MM.1S (cell line): ENCODE data around the gene CTAG1B.

Experiments used
- EZH2 ChIP-seq: fragments of 300-600 bp; sonication (generic); optimal IDR thresholded peaks from 2 replicates; pipeline ENCODE3; 2017; ENCODE audit warnings: low read depth, mild to moderate bottlenecking, antibody characterized with exemption, low read length, mixed read lengths
- EZH2phosphoT487 ChIP-seq: fragments of 300-600 bp; sonication (generic); IDR thresholded peaks from 2 replicates; pipeline ENCODE4 v1.6.1; 2018; ENCODE audit warnings: antibody characterized with exemption, low read length
- TF ChIP-seq, protein P1 (sequence below): fragments of 300-600 bp; sonication (generic); IDR thresholded peaks from 2 replicates; pipeline ENCODE4 v1.5.1; 2016; ENCODE audit warnings: antibody characterized with exemption, low read length, mixed read lengths

DNA sequence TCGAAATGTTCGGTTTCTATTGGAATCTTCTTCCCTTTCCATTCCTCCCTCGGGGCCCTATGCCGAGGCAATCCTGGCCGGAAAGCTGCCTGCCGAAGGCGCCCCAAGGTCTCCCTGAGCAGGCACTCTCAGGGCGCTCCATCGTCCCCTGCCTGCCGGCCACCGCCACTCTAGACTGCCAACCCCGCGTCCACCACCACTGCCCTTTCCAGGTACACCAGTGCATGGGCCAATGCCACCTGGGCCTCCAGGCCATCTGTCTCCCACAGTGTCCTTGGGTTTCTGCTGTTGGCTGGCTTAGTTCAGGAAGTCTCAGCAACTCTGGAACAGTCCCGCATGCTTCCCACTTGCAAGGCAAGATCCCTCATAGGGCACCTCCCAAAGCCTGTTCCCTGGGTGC is 19.6 kb downstream of the CTAG1B start:
- TF ChIP-seq, protein P1, sequence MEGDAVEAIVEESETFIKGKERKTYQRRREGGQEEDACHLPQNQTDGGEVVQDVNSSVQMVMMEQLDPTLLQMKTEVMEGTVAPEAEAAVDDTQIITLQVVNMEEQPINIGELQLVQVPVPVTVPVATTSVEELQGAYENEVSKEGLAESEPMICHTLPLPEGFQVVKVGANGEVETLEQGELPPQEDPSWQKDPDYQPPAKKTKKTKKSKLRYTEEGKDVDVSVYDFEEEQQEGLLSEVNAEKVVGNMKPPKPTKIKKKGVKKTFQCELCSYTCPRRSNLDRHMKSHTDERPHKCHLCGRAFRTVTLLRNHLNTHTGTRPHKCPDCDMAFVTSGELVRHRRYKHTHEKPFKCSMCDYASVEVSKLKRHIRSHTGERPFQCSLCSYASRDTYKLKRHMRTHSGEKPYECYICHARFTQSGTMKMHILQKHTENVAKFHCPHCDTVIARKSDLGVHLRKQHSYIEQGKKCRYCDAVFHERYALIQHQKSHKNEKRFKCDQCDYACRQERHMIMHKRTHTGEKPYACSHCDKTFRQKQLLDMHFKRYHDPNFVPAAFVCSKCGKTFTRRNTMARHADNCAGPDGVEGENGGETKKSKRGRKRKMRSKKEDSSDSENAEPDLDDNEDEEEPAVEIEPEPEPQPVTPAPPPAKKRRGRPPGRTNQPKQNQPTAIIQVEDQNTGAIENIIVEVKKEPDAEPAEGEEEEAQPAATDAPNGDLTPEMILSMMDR: no peak
- TF ChIP-seq EZH2: no peak
- TF ChIP-seq EZH2phosphoT487: no peak
